Spleen (tissue), 7 donors: ENCODE measurements around the gene NYAP1.
"Not testable (repeated sequence)": the region's sequence is repeated elsewhere in the genome, so short reads cannot be mapped to it uniquely, and the experiment has no call there.

ENCODE experiments used
- CTCF ChIP-seq, 11 experiments: fragments of 200-600 bp in 7 of 11; fragments of 450-650 bp in 4 of 11; sonication (generic) in 4 of 11; IDR thresholded peaks in 8 of 11; conservative IDR thresholded peaks in 3 of 11; 1 replicate in 7 of 11; 2 replicates in 4 of 11; pipeline versions ENCODE4 v1.4.0 to v1.8.0; 2016 to 2021; ENCODE audit warnings: antibody characterized with exemption in 11 of 11, inconsistent platforms in 4 of 11, mild to moderate bottlenecking in 1 of 11
- POLR2AphosphoS5 ChIP-seq, 3 donors: sonication (generic); formaldehyde crosslinking; IDR thresholded peaks; one replicate each; pipeline ENCODE4 v1.5.1; 2017; ENCODE audit warnings: antibody characterized with exemption in 3 of 3
- donor health status: DM: no; HTN: no; CAD: no; lungs with moderate emphysema.
- donor health status: DM: no; HTN: no; CAD: no.
- donor health status: DM: no; HTN: no; CAD: no.

- TF ChIP-seq CTCF (IDR thresholded peaks at IDR 0.05 in 8 of 11, conservative IDR thresholded peaks at IDR 0.05 in 3 of 11); POLR2AphosphoS5 (IDR thresholded peaks at IDR 0.05): not testable (repeated sequence)
Observed at GRCh38 chr7:100453854-100454253, 29.9 kb upstream of the NYAP1 start.
